ENCODE data around the gene TSPEAR. TPM values are rescaled to one million over a fixed set of nuclear protein-coding genes. Genes with fewer than 3 reads are reported as not detected.

TSPEAR gene
- total and polyA plus RNA-seq, 9 of the 15 experiments (the other 6 are each of a cell fraction or from before 2014, with no cell fraction given), result not detected

GRCh38 chr21:44507673-44508425, 203.5 kb downstream of the TSPEAR start:
- Histone ChIP-seq H3K4me1 (replicated peaks in 1 of 2; ENCODE audit: control insufficient read depth in 2 of 2, insufficient read depth in 2 of 2, low read length in 2 of 2) (peaks cover 0 to 30% of the 10 kb centered on the region in 2 experiments; a peak in 2 of 5 replicates), H3K36me3 (ENCODE audit: control insufficient read depth, insufficient read depth, low read length) (no peaks in the 10 kb centered on the region), H3K4me3 (no peak overlapping the region), H3K9ac (ENCODE audit: insufficient read depth in 1 of 2, low read depth in 2 of 2, low read length in 2 of 2) (no peak overlapping the region), H3K9me1 (ENCODE audit: control insufficient read depth, insufficient read depth, low read length) (no peaks in the 10 kb centered on the region), H3K27ac (ENCODE audit: extremely low read depth, low read depth, low read length) (no peak overlapping the region), H4K20me1 (replicated peaks; ENCODE audit: control insufficient read depth, insufficient read depth, low read length) (peaks cover 15% of the 10 kb centered on the region), H3K27me3 (ENCODE audit: control insufficient read depth in 2 of 2, insufficient read depth in 2 of 2, low read length in 2 of 2) (peaks cover 40 to 64% of the 10 kb centered on the region in 2 experiments), H3K79me2 (ENCODE audit: control insufficient read depth, insufficient read depth, low read length) (no peaks in the 10 kb centered on the region), H3K9me3 (replicated peaks; ENCODE audit: control insufficient read depth, insufficient read depth, low read depth, low read length) (no peaks in the 10 kb centered on the region), H3K4me2 (ENCODE audit: insufficient read depth, low read length) (no peak overlapping the region), H2AFZ (ENCODE audit: low read depth, low read length) (no peak overlapping the region)
- 8% methylated on average over 26 of the region's 26 CpGs for WGBS (ENCODE audit: insufficient coverage, low coverage, missing lambda C conversion rate)
- no peak for FAIRE-seq
- TF ChIP-seq ZSCAN29 (IDR thresholded peaks at IDR 0.05) (no peak), HOMEZ (CRISPR knock-in tag; IDR thresholded peaks at IDR 0.05) (no peak)
- CTCF ChIA-PET (ENCODE audit: low intra/inter-chr PET ratio), result no interaction called here
- in situ Hi-C loops (cut with MboI), result loop anchor here (10.0 kb wide), 1 partner anchor 427 kb away; no protein-coding TSS in a partner anchor
- no TSS peak for BruUV-seq (replicated peaks)
- POLR2A ChIA-PET, result interaction anchor here (1.0 kb wide), 1 partner anchor 10 kb away, joined by 3 read pairs; no protein-coding TSS in a partner anchor
- intact Hi-C loops (cut with micrococcal nuclease), result no loop called here
- DNase-seq (ENCODE audit: extremely low read depth in 1 of 4, low spot score in 3 of 4), result no peak
- no peak for ATAC-seq
